HEK293 (cell line): ENCODE data around the gene SLC39A7.

Experiments used
- CTCF ChIA-PET: fragments of 350-600 bp; formaldehyde crosslinking; extraction: SDS; loops from one replicate; lab custom pipeline; 2021; ENCODE audit warnings: antibody characterized with exemption; lab: Yijun Ruan, JAX
- POLR2A ChIA-PET: fragments of 300-600 bp; formaldehyde crosslinking; extraction: SDS; loops from one replicate; lab custom pipeline; 2020; ENCODE audit warnings: antibody characterized with exemption, inconsistent platforms; lab: Yijun Ruan, JAX
- H3K27ac ChIP-seq: fragments of 200-500 bp; sonication (Bioruptor generic); 2 replicates; pipeline ENCODE4 v1.5.1; 2014; ENCODE audit warnings: low read depth, low read length, control low read depth, inconsistent platforms; ENCODE audit errors: extremely low read depth
- H3K36me3 ChIP-seq, 2 experiments: fragments of 200-500 bp in 1 of 2; sonication (Bioruptor generic) in 1 of 2; 1 replicate in 1 of 2; 2 replicates in 1 of 2; pipeline ENCODE4 v1.5.1; 2014 to 2017; ENCODE audit warnings: inconsistent platforms in 2 of 2, low read length in 2 of 2; ENCODE audit not compliant: control insufficient read depth in 2 of 2, insufficient read depth in 1 of 2
- H3K4me1 ChIP-seq: fragments of 200-500 bp; sonication (Bioruptor generic); 2 replicates; pipeline ENCODE4 v1.5.1; 2014; ENCODE audit warnings: mild to moderate bottlenecking, low read length, inconsistent platforms; ENCODE audit not compliant: control insufficient read depth, insufficient read depth
- H3K4me3 ChIP-seq: 2 replicates; pipeline ENCODE4 v1.5.1; 2011; ENCODE audit warnings: low read depth, mild to moderate bottlenecking, control low read depth, low read length, moderate library complexity
- H3K9me3 ChIP-seq: fragments of 200-500 bp; sonication (Bioruptor generic); 2 replicates; pipeline ENCODE4 v1.5.1; 2014; ENCODE audit warnings: low read depth, low read length, inconsistent platforms; ENCODE audit not compliant: control insufficient read depth, insufficient read depth
- GLIS2 ChIP-seq: fragments of 450-650 bp; formaldehyde crosslinking; IDR thresholded peaks from 2 replicates; pipeline ENCODE4 v1.5.1; 2016; ENCODE audit warnings: missing biosample characterization, missing genetic modification characterization
- PRDM10 ChIP-seq: fragments of 450-650 bp; formaldehyde crosslinking; IDR thresholded peaks from 2 replicates; pipeline ENCODE4 v1.5.1; 2016; ENCODE audit warnings: missing biosample characterization, missing genetic modification characterization
- SP2 ChIP-seq: fragments of 450-650 bp; formaldehyde crosslinking; IDR thresholded peaks from 2 replicates; pipeline ENCODE4 v1.5.1; 2016; ENCODE audit warnings: missing biosample characterization, missing genetic modification characterization
- YY1 ChIP-seq: fragments of 450-650 bp; formaldehyde crosslinking; IDR thresholded peaks from 2 replicates; pipeline ENCODE4 v1.5.1; 2018; ENCODE audit warnings: missing biosample characterization, missing genetic modification characterization
- ZBTB10 ChIP-seq: fragments of 450-650 bp; formaldehyde crosslinking; IDR thresholded peaks from 2 replicates; pipeline ENCODE4 v1.5.1; 2016; ENCODE audit warnings: missing biosample characterization, missing genetic modification characterization
- ZBTB8A ChIP-seq: fragments of 450-650 bp; formaldehyde crosslinking; IDR thresholded peaks from 2 replicates; pipeline ENCODE4 v1.5.1; 2016; ENCODE audit warnings: missing biosample characterization, missing genetic modification characterization
- ZFHX2 ChIP-seq: fragments of 450-650 bp; formaldehyde crosslinking; conservative IDR thresholded peaks from 2 replicates; pipeline ENCODE4 v1.5.1; 2016; ENCODE audit warnings: missing biosample characterization, missing genetic modification characterization
- ZFP37 ChIP-seq: fragments of 450-650 bp; formaldehyde crosslinking; IDR thresholded peaks from 2 replicates; pipeline ENCODE4 v1.5.1; 2016; ENCODE audit warnings: missing biosample characterization, missing genetic modification characterization
- ZNF10 ChIP-seq: fragments of 450-650 bp; formaldehyde crosslinking; IDR thresholded peaks from 2 replicates; pipeline ENCODE4 v1.5.1; 2017; ENCODE audit warnings: missing biosample characterization, missing genetic modification characterization
- ZNF18 ChIP-seq: fragments of 450-650 bp; formaldehyde crosslinking; IDR thresholded peaks from 2 replicates; pipeline ENCODE4 v1.5.1; 2016; ENCODE audit warnings: missing biosample characterization, missing genetic modification characterization
- ZNF23 ChIP-seq: fragments of 450-650 bp; formaldehyde crosslinking; IDR thresholded peaks from 2 replicates; pipeline ENCODE4 v1.5.1; 2016; ENCODE audit warnings: missing biosample characterization, missing genetic modification characterization, borderline replicate concordance
- ZNF24 ChIP-seq: fragments of 450-650 bp; formaldehyde crosslinking; IDR thresholded peaks from 2 replicates; pipeline ENCODE4 v1.5.1; 2016; ENCODE audit warnings: missing biosample characterization, missing genetic modification characterization
- ZNF311 ChIP-seq: fragments of 450-650 bp; formaldehyde crosslinking; IDR thresholded peaks from 2 replicates; pipeline ENCODE4 v1.5.1; 2017; ENCODE audit warnings: missing biosample characterization, missing genetic modification characterization, borderline replicate concordance
- ZNF341 ChIP-seq: fragments of 450-650 bp; formaldehyde crosslinking; IDR thresholded peaks from 2 replicates; pipeline ENCODE4; 2016; ENCODE audit warnings: low read depth, missing biosample characterization, missing genetic modification characterization
- ZNF350 ChIP-seq: fragments of 450-650 bp; formaldehyde crosslinking; IDR thresholded peaks from 2 replicates; pipeline ENCODE4 v1.5.0; 2017; ENCODE audit warnings: missing biosample characterization, mild to moderate bottlenecking, missing genetic modification characterization
- ZNF398 ChIP-seq: fragments of 450-650 bp; formaldehyde crosslinking; IDR thresholded peaks from 2 replicates; pipeline ENCODE4 v1.5.1; 2017; ENCODE audit warnings: missing biosample characterization, missing genetic modification characterization
- ZNF548 ChIP-seq: fragments of 450-650 bp; formaldehyde crosslinking; IDR thresholded peaks from 2 replicates; pipeline ENCODE4 v1.5.1; 2016; ENCODE audit warnings: missing biosample characterization, missing genetic modification characterization
- ZNF585B ChIP-seq: fragments of 450-650 bp; formaldehyde crosslinking; IDR thresholded peaks from 2 replicates; pipeline ENCODE4 v1.5.1; 2016; ENCODE audit warnings: missing biosample characterization, missing genetic modification characterization
- ZNF623 ChIP-seq: fragments of 450-650 bp; formaldehyde crosslinking; IDR thresholded peaks from 2 replicates; pipeline ENCODE4 v1.5.1; 2016; ENCODE audit warnings: missing biosample characterization, missing genetic modification characterization
- ZNF701 ChIP-seq: fragments of 450-650 bp; formaldehyde crosslinking; IDR thresholded peaks from 2 replicates; pipeline ENCODE4 v1.5.1; 2016; ENCODE audit warnings: missing biosample characterization, missing genetic modification characterization
- ZNF776 ChIP-seq: fragments of 450-650 bp; formaldehyde crosslinking; IDR thresholded peaks from 2 replicates; pipeline ENCODE4 v1.5.0; 2017; ENCODE audit warnings: missing biosample characterization, missing genetic modification characterization, borderline replicate concordance
- ZSCAN30 ChIP-seq: fragments of 450-650 bp; IDR thresholded peaks from 2 replicates; pipeline ENCODE4 v1.5.1; 2018; ENCODE audit warnings: missing biosample characterization, mild to moderate bottlenecking, missing genetic modification characterization, moderate library complexity
- TF ChIP-seq, protein P1 (sequence below): IDR thresholded peaks from 2 replicates; pipeline ENCODE4 v1.6.1; 2011; ENCODE audit warnings: mild to moderate bottlenecking, low read depth, low read length, borderline replicate concordance

SLC39A7 gene

GRCh38 chr6:33160728-33161344, 39.8 kb upstream of the SLC39A7 start (continued):
- TF ChIP-seq PRDM10, result peak; percentile 6; the same call in 1 of the 2 replicates
- peak; percentile 50; the same call in 1 of the 2 replicates for TF ChIP-seq ZNF341 (tag by site-specific recombination)
- peak; percentile 9; the same call in 1 of the 2 replicates for TF ChIP-seq ZFHX2 (tag by site-specific recombination)

DNA sequence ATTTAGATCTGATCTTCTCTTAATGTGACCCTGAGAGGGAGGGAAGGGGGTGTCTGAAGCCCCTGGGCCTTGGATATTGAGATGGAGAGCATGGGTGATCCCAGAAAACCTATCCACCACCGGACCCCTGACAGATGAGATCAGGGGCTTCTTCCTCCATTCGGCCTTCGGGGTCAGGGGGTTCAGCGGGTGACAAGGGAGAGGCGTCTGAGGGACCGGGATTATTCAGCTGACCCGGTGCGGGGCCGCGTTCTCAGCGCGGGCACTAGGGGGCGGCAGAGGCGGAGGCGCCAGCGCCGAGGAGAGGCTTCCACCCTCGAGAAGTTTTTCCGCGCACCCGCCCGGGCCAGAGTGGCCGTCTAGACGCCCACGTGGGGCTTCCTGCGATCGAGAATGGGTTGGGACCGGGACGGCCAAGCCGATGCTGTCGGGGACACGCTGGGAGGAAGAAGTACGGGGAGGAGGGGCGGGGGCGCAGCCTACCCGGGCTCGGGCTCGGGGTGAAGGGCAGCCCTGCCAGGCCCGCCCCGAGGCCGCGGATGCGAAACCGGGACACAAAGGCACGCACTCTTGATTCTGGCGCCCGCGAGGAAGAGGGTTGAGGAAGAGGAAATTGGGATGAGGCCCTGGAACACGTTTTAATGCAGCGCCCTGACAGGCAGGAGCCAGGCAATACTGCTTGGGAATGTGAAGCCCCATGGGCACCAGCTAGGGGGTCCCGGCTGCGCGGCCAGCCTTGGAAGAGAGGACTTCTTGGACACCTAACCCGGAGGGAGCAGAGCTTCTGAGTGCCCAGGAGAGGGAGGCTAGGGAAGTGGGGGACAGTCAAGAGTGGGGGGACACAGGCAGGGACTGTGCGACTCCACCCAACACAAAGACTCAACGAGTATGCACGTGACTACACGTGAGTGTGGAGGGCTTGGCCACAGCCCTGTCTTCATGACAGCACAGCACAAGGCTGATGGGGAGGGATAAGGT, 39.0 kb upstream of the SLC39A7 start:
- Histone ChIP-seq H3K4me1 (0 out of 2 replicates have a peak, but pooled peaks cover 2% of the 10 kb centered on the region), H3K36me3 (no peaks in the 10 kb centered on the region), H3K4me3 (peak overlapping the region; percentile 26), H3K9me3 (no peaks in the 10 kb centered on the region), H3K27ac (peak overlapping the region; percentile 13; the same call in 1 of the 2 replicates)
- POLR2A ChIA-PET, result interaction anchor here (0.6 to 1.3 kb wide), 5 partner anchors 36 to 954 kb away, joined by 4 to 9 read pairs (median 6); partner anchors contain the start of gene RING1
- CTCF ChIA-PET, result interaction anchor here (0.6 to 7.2 kb wide), 24 partner anchors 8 to 1869 kb away, joined by 3 to 62 read pairs (median 4); partner anchors contain the start of gene RPS18
- TF ChIP-seq ZNF548 (tag by site-specific recombination) (no peak), ZBTB10 (tag by site-specific recombination) (peak; percentile 72), ZNF585B (tag by site-specific recombination) (no peak), ZSCAN30 (0 out of 2 replicates have a peak, but pooled peaks have one; percentile 29), ZNF623 (tag by site-specific recombination) (no peak), ZBTB8A (tag by site-specific recombination) (peak; percentile 61), SP2 (peak; percentile 61), ZNF23 (tag by site-specific recombination) (no peak), ZNF18 (tag by site-specific recombination) (no peak), ZNF311 (tag by site-specific recombination) (no peak), ZNF10 (tag by site-specific recombination) (no peak), ZFP37 (tag by site-specific recombination) (no peak), YY1 (tag by site-specific recombination) (no peak), GLIS2 (tag by site-specific recombination) (peak; percentile 35; the same call in 1 of the 2 replicates), ZNF776 (tag by site-specific recombination) (no peak), ZNF398 (tag by site-specific recombination) (peak; percentile 76), ZNF24 (tag by site-specific recombination) (no peak), ZNF701 (tag by site-specific recombination) (no peak), ZNF350 (tag by site-specific recombination) (no peak)
- TF ChIP-seq, protein P1, sequence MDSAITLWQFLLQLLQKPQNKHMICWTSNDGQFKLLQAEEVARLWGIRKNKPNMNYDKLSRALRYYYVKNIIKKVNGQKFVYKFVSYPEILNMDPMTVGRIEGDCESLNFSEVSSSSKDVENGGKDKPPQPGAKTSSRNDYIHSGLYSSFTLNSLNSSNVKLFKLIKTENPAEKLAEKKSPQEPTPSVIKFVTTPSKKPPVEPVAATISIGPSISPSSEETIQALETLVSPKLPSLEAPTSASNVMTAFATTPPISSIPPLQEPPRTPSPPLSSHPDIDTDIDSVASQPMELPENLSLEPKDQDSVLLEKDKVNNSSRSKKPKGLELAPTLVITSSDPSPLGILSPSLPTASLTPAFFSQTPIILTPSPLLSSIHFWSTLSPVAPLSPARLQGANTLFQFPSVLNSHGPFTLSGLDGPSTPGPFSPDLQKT, result no peak
